GM13976 (cell line): Measurements from ENCODE around the gene ARAP1.

Experiments used
- DNase-seq: peaks from one replicate; pipeline ENCODE4 v3.0.0; 2012; ENCODE audit warnings: low spot score
- CTCF ChIP-seq: IDR thresholded peaks from 2 replicates; pipeline ENCODE4 v1.5.1; 2012; ENCODE audit warnings: borderline replicate concordance, mild to moderate bottlenecking; ENCODE audit not compliant: insufficient read depth; ENCODE audit errors: extremely low read depth, missing control alignments, control extremely low read depth
- in situ Hi-C: fragments of 300-500 bp; cut with MboI; formaldehyde crosslinking; loops from one replicate; pipeline ENCODE4 v1.12.0; 2022; ENCODE audit warnings: low sequenced_read_pairs, mixed read lengths, inconsistent platforms; ENCODE audit not compliant: unreplicated experiment

The ARAP1 gene

GRCh38 chr11:72743321-72744221, 8.6 kb downstream of the ARAP1 start:
- TF ChIP-seq CTCF: no peak
- in situ Hi-C loops: no loop called here
- DNase-seq: peak; percentile 65

GRCh38 chr11:72742513-72743320, 9.5 kb downstream of the ARAP1 start:
- in situ Hi-C loops: no loop called here
- no peak for TF ChIP-seq CTCF
- DNase-seq: no peak

GRCh38 chr11:72741849-72742512, 10.2 kb downstream of the ARAP1 start:
- in situ Hi-C loops: no loop called here
- DNase-seq: no peak
- TF ChIP-seq CTCF: no peak

GRCh38 chr11:72741429-72741833, 10.8 kb downstream of the ARAP1 start:
- in situ Hi-C loops: no loop called here
- DNase-seq: peak; percentile 60
- TF ChIP-seq CTCF: no peak

GRCh38 chr11:72740562-72741428, 11.4 kb downstream of the ARAP1 start:
- in situ Hi-C loops: no loop called here
- TF ChIP-seq CTCF: no peak
- DNase-seq: no peak
